ENCODE results near the gene ROR1.

- TF ChIP-seq ZNF8 (CRISPR knock-in tag; IDR thresholded peaks at IDR 0.05) (no peak), TCF4 (CRISPR knock-in tag; IDR thresholded peaks at IDR 0.05; ENCODE audit: borderline replicate concordance) (no peak), BACH2 (CRISPR knock-in tag; IDR thresholded peaks at IDR 0.05; ENCODE audit: borderline replicate concordance) (no peak), PPARA (CRISPR knock-in tag; IDR thresholded peaks at IDR 0.05; ENCODE audit: borderline replicate concordance) (no peak), ARNTL (CRISPR knock-in tag; IDR thresholded peaks at IDR 0.05; ENCODE audit: borderline replicate concordance, low read depth) (no peak), OSR1 (CRISPR knock-in tag; IDR thresholded peaks at IDR 0.05) (no peak), RARB (CRISPR knock-in tag; IDR thresholded peaks at IDR 0.05) (no peak), PATZ1 (CRISPR knock-in tag; IDR thresholded peaks at IDR 0.05; ENCODE audit: borderline replicate concordance) (no peak), ZC3H10 (CRISPR knock-in tag; IDR thresholded peaks at IDR 0.05) (no peak), TOX (CRISPR knock-in tag; IDR thresholded peaks at IDR 0.05; ENCODE audit: borderline replicate concordance) (no peak), ZNF565 (CRISPR knock-in tag; conservative IDR thresholded peaks at IDR 0.05; ENCODE audit: low read depth) (no peak), CSDC2 (CRISPR knock-in tag; IDR thresholded peaks at IDR 0.05) (no peak)
- TF ChIP-seq, protein P1, sequence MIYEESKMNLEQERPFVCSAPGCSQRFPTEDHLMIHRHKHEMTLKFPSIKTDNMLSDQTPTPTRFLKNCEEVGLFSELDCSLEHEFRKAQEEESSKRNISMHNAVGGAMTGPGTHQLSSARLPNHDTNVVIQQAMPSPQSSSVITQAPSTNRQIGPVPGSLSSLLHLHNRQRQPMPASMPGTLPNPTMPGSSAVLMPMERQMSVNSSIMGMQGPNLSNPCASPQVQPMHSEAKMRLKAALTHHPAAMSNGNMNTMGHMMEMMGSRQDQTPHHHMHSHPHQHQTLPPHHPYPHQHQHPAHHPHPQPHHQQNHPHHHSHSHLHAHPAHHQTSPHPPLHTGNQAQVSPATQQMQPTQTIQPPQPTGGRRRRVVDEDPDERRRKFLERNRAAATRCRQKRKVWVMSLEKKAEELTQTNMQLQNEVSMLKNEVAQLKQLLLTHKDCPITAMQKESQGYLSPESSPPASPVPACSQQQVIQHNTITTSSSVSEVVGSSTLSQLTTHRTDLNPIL (CRISPR knock-in tag; IDR thresholded peaks at IDR 0.05; ENCODE audit: low read depth): no peak
These were observed 18.3 kb downstream of the ROR1 start for GRCh38 chr1:63792152-63792551.

Data from SK-N-SH treated with all-trans-retinoic acid at 6 μM for 48 hours (cell line).